DND-41 (cell line): Measurements from ENCODE around the gene AP3M1.

Experiments
- CTCF ChIP-seq: IDR thresholded peaks from 2 replicates; pipeline ENCODE4 v1.5.1; 2012; ENCODE audit warnings: borderline replicate concordance, low read length, moderate library complexity, mild to moderate bottlenecking; ENCODE audit not compliant: poor library complexity, severe bottlenecking; ENCODE audit errors: extremely low read depth
- EZH2 ChIP-seq: IDR thresholded peaks from 3 replicates; pipeline ENCODE4 v1.6.1; 2012; ENCODE audit warnings: borderline replicate concordance, low read depth, mild to moderate bottlenecking, moderate library complexity, low read length, inconsistent platforms; ENCODE audit not compliant: severe bottlenecking

DNA sequence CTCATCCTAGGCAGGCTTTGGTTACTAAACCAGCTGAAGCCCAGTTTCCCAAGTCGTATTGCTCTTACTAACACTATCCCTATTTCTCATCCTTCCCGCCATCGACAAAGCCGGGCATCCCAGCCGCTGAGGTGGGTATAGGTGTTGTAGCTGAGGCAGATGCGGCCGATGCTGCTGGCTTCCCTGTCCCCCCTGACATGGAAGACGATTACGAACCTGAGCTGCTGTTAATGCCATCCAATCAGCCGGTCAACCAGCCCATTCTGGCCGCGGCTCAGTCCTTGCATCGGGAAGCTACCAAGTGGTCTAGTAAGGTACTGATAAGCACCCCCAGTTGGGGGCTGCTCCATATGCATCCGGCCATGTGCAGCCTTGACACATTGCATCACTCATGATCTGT, 38.8 kb downstream of the AP3M1 start:
- TF ChIP-seq CTCF: no peak
- no peak for TF ChIP-seq EZH2
